SU-DHL-6 (cell line): ENCODE measurements around the gene ZSWIM1.

Experiments used
- H2AFZ ChIP-seq: fragments of 200-600 bp; sonication (generic); 2 replicates; pipeline ENCODE4 v1.6.1; 2014; ENCODE audit warnings: low read depth, mild to moderate bottlenecking, moderate library complexity, mixed read lengths, antibody characterized with exemption, low read length; ENCODE audit not compliant: severe bottlenecking
- H3F3A ChIP-seq: fragments of 200-600 bp; shearing (Covaris generic); 2 replicates; pipeline ENCODE4 v1.6.0; 2016; ENCODE audit warnings: antibody characterized with exemption, mild to moderate bottlenecking; ENCODE audit not compliant: insufficient read depth
- H3K27ac ChIP-seq: fragments of 200-600 bp; sonication (generic); 2 replicates; pipeline ENCODE4 v1.5.1; 2016; ENCODE audit warnings: low read depth, mild to moderate bottlenecking, low read length, moderate library complexity, mixed read lengths
- H3K27me3 ChIP-seq: fragments of 200-600 bp; sonication (generic), shearing (Covaris generic); 2 replicates; pipeline ENCODE4 v1.6.0; 2014; ENCODE audit warnings: mild to moderate bottlenecking, low read length
- H3K36me3 ChIP-seq: fragments of 200-600 bp; sonication (generic); 2 replicates; pipeline ENCODE4 v1.6.1; 2014; ENCODE audit warnings: mild to moderate bottlenecking, low read length, mixed read lengths
- H3K4me2 ChIP-seq: fragments of 300-600, 200-600 bp; shearing (Covaris generic), sonication (generic); 2 replicates; pipeline ENCODE4 v1.6.0; 2014; ENCODE audit warnings: low read length, low read depth, mild to moderate bottlenecking; ENCODE audit not compliant: poor library complexity, severe bottlenecking
- H3K4me3 ChIP-seq: fragments of 200-600 bp; sonication (generic); 2 replicates; pipeline ENCODE4 v1.5.1; 2014; ENCODE audit warnings: antibody characterized with exemption, low read length, mild to moderate bottlenecking, mixed read lengths; ENCODE audit not compliant: insufficient read depth, poor library complexity, severe bottlenecking
- H3K79me2 ChIP-seq: fragments of 200-600 bp; sonication (generic); 2 replicates; pipeline ENCODE4 v1.6.1; 2014; ENCODE audit warnings: mild to moderate bottlenecking, low read length, moderate library complexity; ENCODE audit not compliant: insufficient read depth
- H3K9ac ChIP-seq: fragments of 200-600 bp; sonication (generic); 2 replicates; pipeline ENCODE4 v1.7.0; 2014; ENCODE audit warnings: mild to moderate bottlenecking, low read length
- H3K9me2 ChIP-seq: fragments of 200-600 bp; sonication (generic); replicated peaks from 2 replicates; pipeline ENCODE4 v1.6.1; 2014; ENCODE audit warnings: low read length; ENCODE audit not compliant: insufficient read depth
- H3K9me3 ChIP-seq: fragments of 200-600 bp; sonication (generic); 2 replicates; pipeline ENCODE4 v1.6.1; 2014; ENCODE audit warnings: low read length, mixed read lengths; ENCODE audit not compliant: insufficient read depth
- H4K20me1 ChIP-seq: fragments of 200-600 bp; sonication (generic); 2 replicates; pipeline ENCODE4 v1.6.1; 2014; ENCODE audit warnings: low read depth, mild to moderate bottlenecking, antibody characterized with exemption, low read length, moderate library complexity, mixed read lengths
- EZH2phosphoT487 ChIP-seq: fragments of 200-600 bp; sonication (generic), shearing (Covaris generic); conservative IDR thresholded peaks from 2 replicates; pipeline ENCODE4 v1.6.1; 2018; ENCODE audit warnings: mild to moderate bottlenecking, antibody characterized with exemption, low read length, moderate library complexity, mixed read lengths
- TF ChIP-seq, protein P1 (sequence below): fragments of 200-600 bp; sonication (generic); IDR thresholded peaks from one replicate; pipeline ENCODE4 v1.5.1; 2017; ENCODE audit warnings: antibody characterized with exemption, mild to moderate bottlenecking, low read length, moderate library complexity; ENCODE audit not compliant: insufficient read depth, poor library complexity, severe bottlenecking

ZSWIM1 gene

DNA sequence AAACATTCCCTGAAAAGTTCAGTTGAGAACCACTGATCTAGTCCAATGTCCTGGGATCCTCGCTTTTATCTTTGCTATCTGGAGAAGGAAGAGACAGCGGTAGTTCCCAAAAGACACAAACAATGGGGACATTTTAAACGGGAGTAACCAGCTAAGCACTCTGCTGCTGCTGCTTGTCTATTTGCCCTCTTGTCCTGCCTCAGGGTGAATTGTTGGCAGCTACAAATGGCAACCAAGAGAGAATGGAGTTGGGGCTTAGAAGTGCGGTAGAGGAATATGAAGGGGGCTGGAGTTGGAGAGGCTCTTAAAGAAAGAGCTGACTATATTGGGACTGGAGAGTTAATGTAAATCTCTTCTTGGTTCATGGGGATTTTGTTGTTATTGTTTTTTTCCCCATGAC lies 6.5 kb upstream of the ZSWIM1 start:
- H3K9ac ChIP-seq = no peak overlapping the region
- no peak overlapping the region for H3K27ac ChIP-seq
- no peaks in the 10 kb centered on the region for H3K9me3 ChIP-seq
- no peak overlapping the region for H3K4me3 ChIP-seq
- TF ChIP-seq, protein P1, sequence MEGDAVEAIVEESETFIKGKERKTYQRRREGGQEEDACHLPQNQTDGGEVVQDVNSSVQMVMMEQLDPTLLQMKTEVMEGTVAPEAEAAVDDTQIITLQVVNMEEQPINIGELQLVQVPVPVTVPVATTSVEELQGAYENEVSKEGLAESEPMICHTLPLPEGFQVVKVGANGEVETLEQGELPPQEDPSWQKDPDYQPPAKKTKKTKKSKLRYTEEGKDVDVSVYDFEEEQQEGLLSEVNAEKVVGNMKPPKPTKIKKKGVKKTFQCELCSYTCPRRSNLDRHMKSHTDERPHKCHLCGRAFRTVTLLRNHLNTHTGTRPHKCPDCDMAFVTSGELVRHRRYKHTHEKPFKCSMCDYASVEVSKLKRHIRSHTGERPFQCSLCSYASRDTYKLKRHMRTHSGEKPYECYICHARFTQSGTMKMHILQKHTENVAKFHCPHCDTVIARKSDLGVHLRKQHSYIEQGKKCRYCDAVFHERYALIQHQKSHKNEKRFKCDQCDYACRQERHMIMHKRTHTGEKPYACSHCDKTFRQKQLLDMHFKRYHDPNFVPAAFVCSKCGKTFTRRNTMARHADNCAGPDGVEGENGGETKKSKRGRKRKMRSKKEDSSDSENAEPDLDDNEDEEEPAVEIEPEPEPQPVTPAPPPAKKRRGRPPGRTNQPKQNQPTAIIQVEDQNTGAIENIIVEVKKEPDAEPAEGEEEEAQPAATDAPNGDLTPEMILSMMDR = no peak
- TF ChIP-seq EZH2phosphoT487 = no peak
- H3K36me3 ChIP-seq = no peaks in the 10 kb centered on the region
- H4K20me1 ChIP-seq = no peaks in the 10 kb centered on the region
- no peaks in the 10 kb centered on the region for H3K79me2 ChIP-seq
- no peak overlapping the region for H2AFZ ChIP-seq
- no peaks in the 10 kb centered on the region for H3K9me2 ChIP-seq
- no peak overlapping the region for H3K4me2 ChIP-seq
- H3F3A ChIP-seq = no peaks in the 10 kb centered on the region
- H3K27me3 ChIP-seq = no peaks in the 10 kb centered on the region

DNA sequence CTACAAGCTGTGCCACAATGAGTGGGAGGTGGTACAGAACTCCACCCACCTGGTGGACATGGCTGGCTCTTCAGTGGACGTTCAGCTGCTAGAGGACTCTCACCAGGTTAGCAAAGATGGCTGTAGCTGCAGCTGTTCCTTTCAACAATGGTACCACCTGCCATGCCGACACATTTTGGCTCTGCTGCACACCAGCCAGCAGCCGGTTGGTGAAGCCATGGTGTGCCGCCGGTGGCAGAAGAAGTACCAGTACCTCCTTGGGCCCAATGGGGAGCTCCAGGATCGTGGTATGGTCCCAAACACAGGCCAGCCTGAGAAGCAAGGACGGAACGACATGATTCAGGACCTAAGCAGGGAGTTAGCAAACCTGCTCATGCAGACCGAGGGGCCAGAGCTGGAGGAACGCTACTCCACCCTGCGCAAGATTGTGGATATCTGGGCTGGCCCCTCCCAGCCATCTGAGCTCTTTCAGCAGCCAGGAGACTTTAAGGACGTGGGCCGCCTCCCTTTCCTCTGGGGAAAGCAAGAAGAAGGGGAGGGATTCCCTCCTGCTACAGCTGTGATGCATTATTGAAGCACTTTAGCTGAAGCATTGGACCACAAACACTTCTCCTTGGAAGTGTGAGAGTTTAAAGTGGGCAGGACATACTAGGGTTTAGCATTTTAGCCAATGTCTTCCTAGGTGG lies 2.8 kb upstream of the ZSWIM1 start:
- no peaks in the 10 kb centered on the region for H3K36me3 ChIP-seq
- no peak overlapping the region for H3K9ac ChIP-seq
- TF ChIP-seq, protein P1 = no peak
- no peak for TF ChIP-seq EZH2phosphoT487
- no peak overlapping the region for H2AFZ ChIP-seq
- no peaks in the 10 kb centered on the region for H4K20me1 ChIP-seq
- H3K27ac ChIP-seq = no peak overlapping the region
- no peaks in the 10 kb centered on the region for H3K9me2 ChIP-seq
- peaks cover 5% of the 10 kb centered on the region for H3K79me2 ChIP-seq
- H3F3A ChIP-seq = no peaks in the 10 kb centered on the region
- no peak overlapping the region for H3K4me2 ChIP-seq
- no peaks in the 10 kb centered on the region for H3K27me3 ChIP-seq
- H3K9me3 ChIP-seq = no peaks in the 10 kb centered on the region
- H3K4me3 ChIP-seq = no peak overlapping the region

- H3K9me2 ChIP-seq = no peaks in the 10 kb centered on the region
- TF ChIP-seq EZH2phosphoT487 = no peak
- TF ChIP-seq, protein P1 = no peak
- no peaks in the 10 kb centered on the region for H4K20me1 ChIP-seq
- no peak overlapping the region for H3K9ac ChIP-seq
- no peak overlapping the region for H3K4me2 ChIP-seq
- H3K9me3 ChIP-seq = no peaks in the 10 kb centered on the region
- no peaks in the 10 kb centered on the region for H3K36me3 ChIP-seq
- H3F3A ChIP-seq = no peaks in the 10 kb centered on the region
- no peaks in the 10 kb centered on the region for H3K27me3 ChIP-seq
- H3K79me2 ChIP-seq = peaks cover 5% of the 10 kb centered on the region
- no peak overlapping the region for H3K4me3 ChIP-seq
- H3K27ac ChIP-seq = no peak overlapping the region
- no peak overlapping the region for H2AFZ ChIP-seq
These were observed 1.6 kb downstream of the ZSWIM1 start for GRCh38 chr20:45882469-45883099.
